Astrocyte (in vitro differentiated cells and primary cell): ENCODE data around the gene ANOS1. TPM values are rescaled to one million over a fixed set of nuclear protein-coding genes. Genes with fewer than 3 reads are reported as not detected.
A peak's percentile ranks its signal among the peaks of the same experiment; 100 is the strongest.
"Not testable (repeated sequence)": the region's sequence is repeated elsewhere in the genome, so short reads cannot be mapped to it uniquely, and the experiment has no call there.

ENCODE experiments used
- DNase-seq: peaks from one replicate; pipeline ENCODE4 v3.0.0-alpha.2; 2010; ENCODE audit warnings: low read depth
- FAIRE-seq: peaks from 2 replicates; lab custom pipeline; 2011; peaks lifted over from hg19 to GRCh38; lab: Jason Lieb, UNC
- H2AFZ ChIP-seq: 2 replicates; pipeline ENCODE4 v1.6.0; 2012; ENCODE audit warnings: low read depth, low read length, inconsistent platforms
- H3K27ac ChIP-seq: 2 replicates; pipeline ENCODE4 v1.5.1; 2011; ENCODE audit warnings: low read depth, low read length, inconsistent platforms
- H3K27me3 ChIP-seq: 2 replicates; pipeline ENCODE4 v1.6.0; 2011; ENCODE audit warnings: low read length, inconsistent platforms; ENCODE audit not compliant: insufficient read depth
- H3K36me3 ChIP-seq: 2 replicates; pipeline ENCODE4 v1.5.1; 2011; ENCODE audit warnings: low read length, inconsistent platforms; ENCODE audit not compliant: insufficient read depth
- H3K4me1 ChIP-seq: 2 replicates; pipeline ENCODE4 v1.5.1; 2011; ENCODE audit warnings: low read length, inconsistent platforms; ENCODE audit not compliant: insufficient read depth
- H3K4me2 ChIP-seq: 2 replicates; pipeline ENCODE4 v1.6.0; 2012; ENCODE audit warnings: low read length, inconsistent platforms
- H3K4me3 ChIP-seq: 2 replicates; pipeline ENCODE4 v1.5.1; 2011; ENCODE audit warnings: low read depth, mild to moderate bottlenecking, low read length, inconsistent platforms; ENCODE audit not compliant: insufficient read depth
- H3K79me2 ChIP-seq: 2 replicates; pipeline ENCODE4 v1.6.0; 2012; ENCODE audit warnings: mild to moderate bottlenecking, low read length, inconsistent platforms; ENCODE audit not compliant: insufficient read depth
- H3K9ac ChIP-seq: 2 replicates; pipeline ENCODE4 v1.6.0; 2012; ENCODE audit warnings: mild to moderate bottlenecking, low read length, inconsistent platforms
- H3K9me3 ChIP-seq: 2 replicates; pipeline ENCODE4 v1.5.1; 2012; ENCODE audit warnings: low read depth, mild to moderate bottlenecking, low read length, inconsistent platforms; ENCODE audit not compliant: insufficient read depth
- H4K20me1 ChIP-seq: 2 replicates; pipeline ENCODE4 v1.6.0; 2012; ENCODE audit warnings: low read length, inconsistent platforms; ENCODE audit not compliant: insufficient read depth
- H3K27ac Mint-ChIP-seq: one replicate; pipeline ENCODE4 v1.8.0; 2021; ENCODE audit warnings: mild to moderate bottlenecking, mixed read lengths; ENCODE audit not compliant: unreplicated experiment
- H3K27me3 Mint-ChIP-seq: one replicate; pipeline ENCODE4 v1.8.0; 2021; ENCODE audit warnings: low read depth, mixed read lengths; ENCODE audit not compliant: unreplicated experiment
- H3K36me3 Mint-ChIP-seq: one replicate; pipeline ENCODE4 v1.8.0; 2021; ENCODE audit warnings: low read depth, mixed read lengths; ENCODE audit not compliant: unreplicated experiment
- H3K4me1 Mint-ChIP-seq: one replicate; pipeline ENCODE4 v1.8.0; 2021; ENCODE audit warnings: low read depth, mixed read lengths; ENCODE audit not compliant: unreplicated experiment
- H3K4me3 Mint-ChIP-seq: one replicate; pipeline ENCODE4 v1.8.0; 2021; ENCODE audit warnings: mild to moderate bottlenecking, moderate library complexity, mixed read lengths; ENCODE audit not compliant: unreplicated experiment
- H3K9me3 Mint-ChIP-seq: one replicate; pipeline ENCODE4 v1.8.0; 2021; ENCODE audit warnings: mild to moderate bottlenecking, mixed read lengths; ENCODE audit not compliant: unreplicated experiment
- CTCF ChIP-seq: IDR thresholded peaks from 2 replicates; pipeline ENCODE4 v1.5.1; 2011; ENCODE audit warnings: low read depth, mild to moderate bottlenecking, inconsistent platforms, low read length, moderate library complexity; ENCODE audit not compliant: insufficient read depth
- EZH2 ChIP-seq: IDR thresholded peaks from 2 replicates; pipeline ENCODE4 v1.6.1; 2012; ENCODE audit warnings: mild to moderate bottlenecking, low read length, inconsistent platforms; ENCODE audit not compliant: insufficient read depth
- total RNA-seq: library from RNA; stranded (reverse); gene quantifications from 2 replicates; pipeline ENCODE4 v1.2.1, GENCODE V29; 2021

Gene ANOS1
- total RNA-seq, 1 donor from 2014 or later, result 10.0 TPM

GRCh38 chrX:8760021-8760420 is 28.1 kb upstream of the ANOS1 start:
- H3K27me3 Mint-ChIP-seq, result no peaks in the 10 kb centered on the region
- H3K27ac Mint-ChIP-seq, result no peak overlapping the region
- no peak overlapping the region for H3K4me2 ChIP-seq
- H3K9me3 Mint-ChIP-seq, result peaks cover 5% of the 10 kb centered on the region
- H3K4me1 ChIP-seq, result peaks cover 15% of the 10 kb centered on the region
- no peaks in the 10 kb centered on the region for H3K36me3 Mint-ChIP-seq
- H4K20me1 ChIP-seq, result no peaks in the 10 kb centered on the region
- no peak overlapping the region for H3K27ac ChIP-seq
- H3K4me3 ChIP-seq, result no peak overlapping the region
- peak; percentile 44 for DNase-seq
- H3K4me3 Mint-ChIP-seq, result no peak overlapping the region
- FAIRE-seq, result peak; percentile 100
- H3K79me2 ChIP-seq, result no peaks in the 10 kb centered on the region
- peaks cover 16% of the 10 kb centered on the region for H3K4me1 Mint-ChIP-seq
- no peaks in the 10 kb centered on the region for H3K36me3 ChIP-seq
- H2AFZ ChIP-seq, result no peak overlapping the region
- no peaks in the 10 kb centered on the region for H3K9me3 ChIP-seq
- TF ChIP-seq EZH2 (no peak), CTCF (no peak)
- H3K27me3 ChIP-seq, result no peaks in the 10 kb centered on the region
- H3K9ac ChIP-seq, result no peak overlapping the region

- not testable (repeated sequence) for H4K20me1 ChIP-seq, H3K9me3 ChIP-seq, H3K27me3 ChIP-seq, H3K4me3 ChIP-seq, H3K9me3 Mint-ChIP-seq, H3K4me3 Mint-ChIP-seq, H3K36me3 Mint-ChIP-seq, H3K79me2 ChIP-seq, H3K27me3 Mint-ChIP-seq, H3K36me3 ChIP-seq, H2AFZ ChIP-seq
- FAIRE-seq, result peak; percentile 78
- Histone ChIP-seq H3K9ac (peak overlapping the region; percentile 67), H3K4me1 (peaks cover 15% of the 10 kb centered on the region), H3K27ac (peak overlapping the region; percentile 91), H3K4me2 (peak overlapping the region; percentile 71)
- peak; percentile 62 for DNase-seq
- Mint-ChIP-seq H3K4me1 (peaks cover 16% of the 10 kb centered on the region), H3K27ac (peak overlapping the region; percentile 72)
Observed at GRCh38 chrX:8758706-8759105, 26.8 kb upstream of the ANOS1 start.

GRCh38 chrX:8757609-8758389 is 25.9 kb upstream of the ANOS1 start:
- not testable (repeated sequence) for H3K4me3 ChIP-seq, H4K20me1 ChIP-seq, H3K36me3 Mint-ChIP-seq, H3K4me3 Mint-ChIP-seq, H2AFZ ChIP-seq, H3K27me3 ChIP-seq, H3K36me3 ChIP-seq, H3K79me2 ChIP-seq, H3K9me3 Mint-ChIP-seq, H3K27me3 Mint-ChIP-seq, H3K9me3 ChIP-seq
- DNase-seq (peak; percentile 83), FAIRE-seq (peak; percentile 100)
- Histone ChIP-seq H3K9ac (peak overlapping the region; percentile 67), H3K4me1 (peaks cover 15% of the 10 kb centered on the region), H3K4me2 (peak overlapping the region; percentile 71), H3K27ac (peak overlapping the region; percentile 91)
- Mint-ChIP-seq H3K27ac (peak overlapping the region; percentile 72), H3K4me1 (peaks cover 16% of the 10 kb centered on the region)
